Ovary (tissue), 9 donors: ENCODE results near the gene HECW1. TPM values are rescaled to one million over a fixed set of nuclear protein-coding genes. Genes with fewer than 3 reads are reported as not detected.

Experiments used
- DNase-seq, 5 donors: peaks; one replicate each; pipeline ENCODE4 v3.0.0-alpha.2; 2019 to 2020
- H3K27ac ChIP-seq, 2 donors: fragments of 200-600 bp; one replicate each; pipeline versions ENCODE4 v1.5.1 to v1.8.0; 2019 to 2022
- H3K27me3 ChIP-seq: fragments of 200-600 bp; one replicate; pipeline ENCODE4 v1.8.0; 2022
- H3K36me3 ChIP-seq: fragments of 200-600 bp; sonication (generic); one replicate; pipeline ENCODE4 v1.5.1; 2019
- H3K4me1 ChIP-seq: one replicate; pipeline ENCODE4 v1.8.1; 2013; ENCODE audit warnings: mild to moderate bottlenecking, moderate library complexity; ENCODE audit not compliant: insufficient read depth
- H3K4me3 ChIP-seq: fragments of 200-600 bp; sonication (generic); one replicate; pipeline ENCODE4 v1.5.1; 2017
- H3K9me3 ChIP-seq, 2 donors: fragments of 200-600 bp in 1 of 2; sonication (generic) in 1 of 2; one replicate each; pipeline versions ENCODE4 v1.5.1 to v1.8.1; 2013 to 2019; ENCODE audit warnings: mild to moderate bottlenecking in 1 of 2, moderate library complexity in 1 of 2
- CTCF ChIP-seq, 3 donors: fragments of 450-650 bp in 2 of 3; fragments of 200-600 bp in 1 of 3; IDR thresholded peaks; one replicate each; pipeline versions ENCODE4 v1.5.1 to v1.8.0; 2016 to 2022; ENCODE audit warnings: antibody characterized with exemption in 3 of 3, mild to moderate bottlenecking in 1 of 3
- EP300 ChIP-seq: sonication (generic); formaldehyde crosslinking; IDR thresholded peaks from one replicate; pipeline ENCODE4 v1.6.1; 2017; ENCODE audit warnings: antibody characterized with exemption
- POLR2A ChIP-seq: fragments of 450-650 bp; IDR thresholded peaks from one replicate; pipeline ENCODE4 v1.6.1; 2017; ENCODE audit warnings: antibody characterized with exemption, mild to moderate bottlenecking, moderate library complexity
- WGBS, 3 donors: extraction: QIAGEN DNeasy Blood & Tissue Kit in 1 of 3; methylation state at CpG; one replicate each; pipeline versions ENCODE4 v1.1.5 to v1.1.7; 2013 to 2017; 5-methylcytosine and 5-hydroxymethylcytosine counted together
- intact Hi-C, 4 donors: fragments of 100-400 bp; cut with DNase I; formaldehyde crosslinking; loops; one replicate each; pipeline versions ENCODE4 v1.11.0 to v1.15.1; 2022 to 2023
- polyA plus RNA-seq, 2 donors: library from polyadenylated mRNA; stranded (reverse); fragments of 200-250 nt in 1 of 2; fragments of 350-450 nt in 1 of 2; fragmentation: Illumina TruSeq in 1 of 2; extraction: RNeasy Lipid Tissue Mini Kit (QIAGEN cat#74804) in 1 of 2; gene quantifications; one replicate each; pipeline ENCODE4 v1.2.3, GENCODE V29; 2013 to 2014
- total RNA-seq, 7 donors: library from RNA; depleted of rRNA in 2 of 7; stranded (reverse); fragments of >200 nt in 2 of 7; fragmentation: NEBNext Ultra II Directional in 3 of 7; extraction: Animal tissue kit (Norgen Biotek cat#: 25700) in 3 of 7; gene quantifications; one replicate each; pipeline versions ENCODE4 v1.1.0 to v1.2.4, GENCODE V29; 2016 to 2023
- donor health status: DM: no; HTN: no; CAD: no; lungs with moderate emphysema.
- donor health status: DM: no; HTN: no; CAD: no.
- donor health status: Bipolar disorder and iron deficiency.
- donor health status: DM: yes; HTN: yes; CAD: no.
- donor health status: DM: no; HTN: no; CAD: no.
- donor health status: DM: yes; HTN: yes; CAD: no.

Gene HECW1
- total and polyA plus RNA-seq, 9 donors, result 0.31 to 6.4 (median 1.8) TPM; not detected in 1

GRCh38 chr7:43076606-43077005 is 35.8 kb upstream of the HECW1 start:
- H3K27me3 ChIP-seq, result no peaks in the 10 kb centered on the region
- peaks cover 2% of the 10 kb centered on the region for H3K4me1 ChIP-seq
- H3K4me3 ChIP-seq, result no peak overlapping the region
- H3K9me3 ChIP-seq, result no peaks in the 10 kb centered on the region
- intact Hi-C loops, result no loop called here
- H3K36me3 ChIP-seq, result no peaks in the 10 kb centered on the region
- no peak for TF ChIP-seq EP300
- no peak for TF ChIP-seq POLR2A
- TF ChIP-seq CTCF (IDR thresholded peaks at IDR 0.05), result no peak
- DNase-seq, result no peak
- 90 to 94% (median 92%) methylated on average over 14 of the region's 14 CpGs for WGBS, 3 donors
- H3K27ac ChIP-seq, result no peak overlapping the region

- no peak overlapping the region for H3K4me3 ChIP-seq
- 74 to 87% (median 84%) methylated on average over 9 of the region's 9 CpGs for WGBS, 3 donors
- no peak for DNase-seq
- no peaks in the 10 kb centered on the region for H3K9me3 ChIP-seq
- no peaks in the 10 kb centered on the region for H3K36me3 ChIP-seq
- H3K27ac ChIP-seq, result no peak overlapping the region
- intact Hi-C loops, result no loop called here
- TF ChIP-seq POLR2A (no peak), EP300 (no peak), CTCF (IDR thresholded peaks at IDR 0.05) (no peak)
- no peaks in the 10 kb centered on the region for H3K27me3 ChIP-seq
- H3K4me1 ChIP-seq, result peaks cover 2% of the 10 kb centered on the region
Measured at GRCh38 chr7:43077285-43077684, 35.2 kb upstream of the HECW1 start.

- H3K4me1 ChIP-seq, result peaks cover 2% of the 10 kb centered on the region
- H3K36me3 ChIP-seq, result no peaks in the 10 kb centered on the region
- no peaks in the 10 kb centered on the region for H3K27me3 ChIP-seq
- intact Hi-C loops, result no loop called here
- H3K4me3 ChIP-seq, result no peak overlapping the region
- no peaks in the 10 kb centered on the region for H3K9me3 ChIP-seq
- no peak for TF ChIP-seq CTCF (IDR thresholded peaks at IDR 0.05)
- TF ChIP-seq EP300, result no peak
- TF ChIP-seq POLR2A, result no peak
- no peak overlapping the region for H3K27ac ChIP-seq
- 46 to 50% (median 48%) methylated on average over 7 of the region's 7 CpGs for WGBS, 3 donors
- no peak for DNase-seq
Measured at GRCh38 chr7:43077732-43078391, 34.6 kb upstream of the HECW1 start.

GRCh38 chr7:43078794-43079193 is 33.7 kb upstream of the HECW1 start:
- Histone ChIP-seq H3K27ac (no peak overlapping the region), H3K27me3 (no peaks in the 10 kb centered on the region), H3K4me1 (no peaks in the 10 kb centered on the region), H3K4me3 (no peak overlapping the region), H3K36me3 (no peaks in the 10 kb centered on the region), H3K9me3 (no peaks in the 10 kb centered on the region)
- DNase-seq, result no peak
- TF ChIP-seq POLR2A (no peak), CTCF (IDR thresholded peaks at IDR 0.05) (no peak), EP300 (no peak)
- intact Hi-C loops, result no loop called here
- WGBS, 3 donors, result 84 to 86% (median 85%) methylated on average over 6 of the region's 6 CpGs
